Measurements from ENCODE around the gene BUB1B.

Gene BUB1B

DNA sequence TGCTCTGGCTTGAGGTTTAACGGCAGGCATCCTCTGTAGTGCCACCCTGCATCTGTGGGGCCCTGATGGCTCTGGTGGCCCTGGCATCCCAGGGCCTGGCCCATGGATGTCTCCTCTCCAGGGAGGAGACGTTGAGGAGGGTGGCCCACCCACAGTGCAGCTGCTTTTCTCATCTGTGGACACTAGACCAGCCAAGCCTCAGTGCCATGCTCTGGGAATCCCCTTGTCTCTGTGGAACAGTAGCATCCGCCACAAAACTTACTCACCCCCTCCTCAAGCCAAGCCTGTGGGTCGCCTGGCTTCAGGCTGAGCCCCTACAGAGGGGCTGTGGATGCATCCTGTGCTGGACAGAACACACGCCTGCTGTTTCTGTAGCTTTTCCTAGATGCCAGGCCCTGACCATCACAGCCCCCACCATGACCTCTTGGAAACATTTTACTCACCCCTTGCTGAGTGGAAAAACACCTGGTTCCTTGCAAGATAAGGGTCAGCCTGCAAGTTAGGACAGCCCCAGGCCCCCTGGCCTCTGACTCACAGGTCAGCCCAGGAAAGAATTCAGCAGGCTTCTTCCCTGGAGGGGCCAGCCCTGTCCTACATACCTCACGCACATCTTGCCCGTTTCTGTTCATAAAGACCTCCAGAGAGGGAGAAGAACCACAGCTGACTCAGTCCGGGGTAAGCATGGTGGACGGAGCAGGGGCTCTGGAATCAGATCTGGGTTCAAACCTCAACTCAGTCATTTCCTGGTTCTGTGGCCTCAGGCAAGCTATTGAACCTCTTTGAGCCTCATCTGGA, 97.0 kb downstream of the BUB1B start:
- H3K4me1 ChIP-seq (ENCODE audit: control insufficient read depth in 1 of 2, insufficient read depth in 1 of 2, low read depth in 1 of 2, low read length in 1 of 2): peaks cover 4 to 7% of the 10 kb centered on the region in 2 experiments
- no peak overlapping the region for H3K27ac ChIP-seq
- no peaks in the 10 kb centered on the region for H3K36me3 ChIP-seq
- no peaks in the 10 kb centered on the region for H3K9me3 ChIP-seq
- peaks cover 30% of the 10 kb centered on the region for H3K27me3 ChIP-seq
- TF ChIP-seq, protein P1, sequence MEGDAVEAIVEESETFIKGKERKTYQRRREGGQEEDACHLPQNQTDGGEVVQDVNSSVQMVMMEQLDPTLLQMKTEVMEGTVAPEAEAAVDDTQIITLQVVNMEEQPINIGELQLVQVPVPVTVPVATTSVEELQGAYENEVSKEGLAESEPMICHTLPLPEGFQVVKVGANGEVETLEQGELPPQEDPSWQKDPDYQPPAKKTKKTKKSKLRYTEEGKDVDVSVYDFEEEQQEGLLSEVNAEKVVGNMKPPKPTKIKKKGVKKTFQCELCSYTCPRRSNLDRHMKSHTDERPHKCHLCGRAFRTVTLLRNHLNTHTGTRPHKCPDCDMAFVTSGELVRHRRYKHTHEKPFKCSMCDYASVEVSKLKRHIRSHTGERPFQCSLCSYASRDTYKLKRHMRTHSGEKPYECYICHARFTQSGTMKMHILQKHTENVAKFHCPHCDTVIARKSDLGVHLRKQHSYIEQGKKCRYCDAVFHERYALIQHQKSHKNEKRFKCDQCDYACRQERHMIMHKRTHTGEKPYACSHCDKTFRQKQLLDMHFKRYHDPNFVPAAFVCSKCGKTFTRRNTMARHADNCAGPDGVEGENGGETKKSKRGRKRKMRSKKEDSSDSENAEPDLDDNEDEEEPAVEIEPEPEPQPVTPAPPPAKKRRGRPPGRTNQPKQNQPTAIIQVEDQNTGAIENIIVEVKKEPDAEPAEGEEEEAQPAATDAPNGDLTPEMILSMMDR (IDR thresholded peaks at IDR 0.05): no peak
- no peak overlapping the region for H3K4me3 ChIP-seq (ENCODE audit: low read depth in 1 of 2, low read length in 1 of 2)

DNA sequence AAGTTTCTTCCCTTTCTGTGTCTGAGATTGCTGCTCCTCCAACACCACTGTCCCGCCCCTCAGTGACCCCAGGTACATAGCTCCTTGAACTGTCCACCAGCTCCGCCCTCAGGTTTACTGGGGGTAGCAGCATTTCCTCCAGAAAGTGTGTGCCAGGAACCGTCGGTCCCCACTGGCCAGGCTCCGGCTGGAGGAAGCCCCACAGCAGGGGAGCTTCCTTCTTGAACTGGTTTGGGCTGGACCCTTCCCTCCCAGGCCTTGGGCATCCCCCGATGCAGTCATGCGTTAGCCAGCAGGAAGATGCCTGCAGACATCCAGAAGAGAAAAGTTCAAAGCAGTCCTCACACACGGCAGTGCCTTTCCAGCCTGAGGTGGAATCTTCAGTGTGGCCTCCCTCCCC, 97.7 kb downstream of the BUB1B start:
- no peaks in the 10 kb centered on the region for H3K36me3 ChIP-seq
- no peak overlapping the region for H3K27ac ChIP-seq
- H3K4me3 ChIP-seq (ENCODE audit: low read depth in 1 of 2, low read length in 1 of 2): no peak overlapping the region
- TF ChIP-seq, protein P1 (IDR thresholded peaks at IDR 0.05): no peak
- no peaks in the 10 kb centered on the region for H3K9me3 ChIP-seq
- no peaks in the 10 kb centered on the region for H3K4me1 ChIP-seq (ENCODE audit: control insufficient read depth in 1 of 2, insufficient read depth in 1 of 2, low read depth in 1 of 2, low read length in 1 of 2)
- peaks cover 23% of the 10 kb centered on the region for H3K27me3 ChIP-seq

DNA sequence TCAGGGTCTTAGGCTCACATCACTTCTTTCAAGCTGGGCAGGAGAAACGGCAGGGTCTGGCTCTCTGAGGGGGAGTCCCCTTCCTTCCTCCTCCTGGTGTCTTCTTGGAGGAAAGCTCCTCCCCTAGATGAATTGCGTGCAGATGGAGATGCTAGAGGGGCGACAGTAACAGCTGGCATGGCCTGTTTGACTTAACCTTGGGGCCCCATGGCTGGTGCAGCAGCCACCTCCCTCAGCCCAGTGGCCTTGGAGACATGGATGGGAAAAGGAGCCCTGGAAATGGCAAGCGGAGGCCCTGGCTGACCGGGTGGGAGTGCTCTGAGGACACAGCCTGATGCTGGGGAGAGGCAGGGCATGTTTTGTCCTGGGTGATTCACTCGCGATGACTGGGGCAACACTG, 98.2 kb downstream of the BUB1B start:
- no peak overlapping the region for H3K4me3 ChIP-seq (ENCODE audit: low read depth in 1 of 2, low read length in 1 of 2)
- H3K4me1 ChIP-seq (ENCODE audit: control insufficient read depth in 1 of 2, insufficient read depth in 1 of 2, low read depth in 1 of 2, low read length in 1 of 2): no peaks in the 10 kb centered on the region
- H3K36me3 ChIP-seq: no peaks in the 10 kb centered on the region

GRCh38 chr15:40263024-40263754, 102.3 kb downstream of the BUB1B start:
- Histone ChIP-seq H3K9me3 (no peaks in the 10 kb centered on the region), H3K4me1 (ENCODE audit: control insufficient read depth in 1 of 2, insufficient read depth in 1 of 2, low read depth in 1 of 2, low read length in 1 of 2) (no peaks in the 10 kb centered on the region), H3K4me3 (ENCODE audit: low read depth in 1 of 2, low read length in 1 of 2) (no peak overlapping the region), H3K27me3 (peaks cover 10% of the 10 kb centered on the region), H3K36me3 (no peaks in the 10 kb centered on the region), H3K27ac (no peak overlapping the region)
- TF ChIP-seq, protein P1 (IDR thresholded peaks at IDR 0.05): no peak

More for the DNA sequence above, 98.2 kb downstream of the BUB1B start:
- H3K27me3 ChIP-seq: peaks cover 19% of the 10 kb centered on the region
- TF ChIP-seq, protein P1 (IDR thresholded peaks at IDR 0.05): no peak
- H3K27ac ChIP-seq: no peak overlapping the region
- no peaks in the 10 kb centered on the region for H3K9me3 ChIP-seq

- Histone ChIP-seq H3K36me3 (no peaks in the 10 kb centered on the region), H3K9me3 (no peaks in the 10 kb centered on the region), H3K27me3 (no peaks in the 10 kb centered on the region), H3K4me1 (ENCODE audit: control insufficient read depth in 1 of 2, insufficient read depth in 1 of 2, low read depth in 1 of 2, low read length in 1 of 2) (no peaks in the 10 kb centered on the region), H3K4me3 (ENCODE audit: low read depth in 1 of 2, low read length in 1 of 2) (no peak overlapping the region), H3K27ac (no peak overlapping the region)
- TF ChIP-seq, protein P1 (IDR thresholded peaks at IDR 0.05): no peak
These were observed 103.7 kb downstream of the BUB1B start for GRCh38 chr15:40264321-40265153.

Measured in neutrophil (primary cell).